A673 (cell line): ENCODE measurements around the gene C4BPA. TPM values are rescaled to one million over a fixed set of nuclear protein-coding genes. Genes with fewer than 3 reads are reported as not detected.

ENCODE experiments used
- BruUV-seq: library from RNA; stranded (reverse); fragments of 400-500 nt; replicated peaks from 2 replicates; lab custom pipeline; 2021; lab: Mats Ljungman, UMichigan
- CTCF ChIA-PET: fragments of 300-600 bp; sonication (Branson Sonifier 250); formaldehyde crosslinking; loops from one replicate; lab custom pipeline; 2022; ENCODE audit warnings: antibody characterized with exemption; lab: Charles Lee
- POLR2A ChIA-PET: fragments of 300-600 bp; sonication (Branson Sonifier 250); formaldehyde crosslinking; loops from one replicate; lab custom pipeline; 2022; ENCODE audit warnings: antibody characterized with exemption; ENCODE audit not compliant: low non-redundant PET; lab: Charles Lee
- DNase-seq: peaks from one replicate; pipeline ENCODE4 v3.0.0-alpha.2; 2015; ENCODE audit warnings: low spot score
- H3K27ac ChIP-seq: fragments of 200-600 bp; sonication (generic); 2 replicates; pipeline ENCODE4 v1.5.1; 2016; ENCODE audit warnings: mixed run types, low read depth, mild to moderate bottlenecking, mixed read lengths, antibody characterized with exemption, low read length; ENCODE audit not compliant: poor library complexity, severe bottlenecking
- H3K27me3 ChIP-seq: fragments of 200-600 bp; sonication (generic); replicated peaks from 2 replicates; pipeline ENCODE4 v1.6.1; 2017; ENCODE audit warnings: mixed run types, low read depth, mild to moderate bottlenecking, mixed read lengths, antibody characterized with exemption, low read length; ENCODE audit not compliant: insufficient read depth, poor library complexity
- H3K36me3 ChIP-seq: fragments of 200-600 bp; sonication (generic); 2 replicates; pipeline ENCODE4 v1.6.1; 2016; ENCODE audit warnings: mixed run types, mild to moderate bottlenecking, mixed read lengths, antibody characterized with exemption, low read length; ENCODE audit not compliant: insufficient read depth, poor library complexity, severe bottlenecking
- H3K4me1 ChIP-seq: fragments of 200-600 bp; sonication (generic); 2 replicates; pipeline ENCODE4 v1.6.1; 2017; ENCODE audit warnings: mixed run types, mild to moderate bottlenecking, mixed read lengths, antibody characterized with exemption, low read length; ENCODE audit not compliant: insufficient read depth, poor library complexity, severe bottlenecking
- H3K4me3 ChIP-seq: fragments of 200-600 bp; sonication (generic); 2 replicates; pipeline ENCODE4 v1.5.1; 2016; ENCODE audit warnings: low read depth, mixed run types, mild to moderate bottlenecking, mixed read lengths, low read length; ENCODE audit not compliant: poor library complexity, severe bottlenecking
- H3K9me3 ChIP-seq: fragments of 200-600 bp; sonication (generic); 2 replicates; pipeline ENCODE4 v1.6.1; 2016; ENCODE audit warnings: mixed run types, low read depth, mild to moderate bottlenecking, mixed read lengths, antibody characterized with exemption, low read length; ENCODE audit not compliant: poor library complexity, severe bottlenecking
- EZH2 ChIP-seq: fragments of 200-600 bp; sonication (generic); IDR thresholded peaks from 2 replicates; pipeline ENCODE4 v1.6.1; 2017; ENCODE audit warnings: borderline replicate concordance, low read depth, mild to moderate bottlenecking, mixed read lengths, antibody characterized with exemption, low read length; ENCODE audit not compliant: poor library complexity, severe bottlenecking
- intact Hi-C: fragments of 100-400 bp; cut with micrococcal nuclease; formaldehyde crosslinking; loops from one replicate; pipeline ENCODE4 v1.10.0; 2022; ENCODE audit not compliant: unreplicated experiment
- total RNA-seq: library from RNA; stranded (reverse); gene quantifications from 2 replicates; pipeline ENCODE4 v1.2.3, GENCODE V29; 2021
- TF ChIP-seq, protein P1 (sequence below): fragments of 300-800, 200-600 bp; sonication (generic); conservative IDR thresholded peaks from 2 replicates; pipeline ENCODE4 v1.5.1; 2017; ENCODE audit warnings: low read depth, mild to moderate bottlenecking, antibody characterized with exemption, low read length, moderate library complexity, mixed read lengths

C4BPA gene
- total RNA-seq, 1 experiment from 2014 or later, result not detected

GRCh38 chr1:207186503-207186902, 82.5 kb downstream of the C4BPA start:
- H3K27ac ChIP-seq, result no peak overlapping the region
- DNase-seq, result no peak
- ChIA-PET POLR2A (no interaction called here), CTCF (no interaction called here)
- H3K9me3 ChIP-seq, result no peaks in the 10 kb centered on the region
- TF ChIP-seq, protein P1, sequence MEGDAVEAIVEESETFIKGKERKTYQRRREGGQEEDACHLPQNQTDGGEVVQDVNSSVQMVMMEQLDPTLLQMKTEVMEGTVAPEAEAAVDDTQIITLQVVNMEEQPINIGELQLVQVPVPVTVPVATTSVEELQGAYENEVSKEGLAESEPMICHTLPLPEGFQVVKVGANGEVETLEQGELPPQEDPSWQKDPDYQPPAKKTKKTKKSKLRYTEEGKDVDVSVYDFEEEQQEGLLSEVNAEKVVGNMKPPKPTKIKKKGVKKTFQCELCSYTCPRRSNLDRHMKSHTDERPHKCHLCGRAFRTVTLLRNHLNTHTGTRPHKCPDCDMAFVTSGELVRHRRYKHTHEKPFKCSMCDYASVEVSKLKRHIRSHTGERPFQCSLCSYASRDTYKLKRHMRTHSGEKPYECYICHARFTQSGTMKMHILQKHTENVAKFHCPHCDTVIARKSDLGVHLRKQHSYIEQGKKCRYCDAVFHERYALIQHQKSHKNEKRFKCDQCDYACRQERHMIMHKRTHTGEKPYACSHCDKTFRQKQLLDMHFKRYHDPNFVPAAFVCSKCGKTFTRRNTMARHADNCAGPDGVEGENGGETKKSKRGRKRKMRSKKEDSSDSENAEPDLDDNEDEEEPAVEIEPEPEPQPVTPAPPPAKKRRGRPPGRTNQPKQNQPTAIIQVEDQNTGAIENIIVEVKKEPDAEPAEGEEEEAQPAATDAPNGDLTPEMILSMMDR, result no peak
- no peak for TF ChIP-seq EZH2
- no peaks in the 10 kb centered on the region for H3K4me1 ChIP-seq
- intact Hi-C loops, result no loop called here
- no TSS peak for BruUV-seq
- no peaks in the 10 kb centered on the region for H3K27me3 ChIP-seq
- no peaks in the 10 kb centered on the region for H3K36me3 ChIP-seq
- no peak overlapping the region for H3K4me3 ChIP-seq

- DNase-seq, result no peak
- Histone ChIP-seq H3K9me3 (no peaks in the 10 kb centered on the region), H3K4me3 (no peak overlapping the region), H3K27ac (no peak overlapping the region), H3K27me3 (peaks cover 5% of the 10 kb centered on the region), H3K4me1 (no peaks in the 10 kb centered on the region), H3K36me3 (no peaks in the 10 kb centered on the region)
- TF ChIP-seq, protein P1, result no peak
- TF ChIP-seq EZH2, result no peak
- BruUV-seq, result no TSS peak
- intact Hi-C loops, result no loop called here
- ChIA-PET CTCF (no interaction called here), POLR2A (no interaction called here)
Measured at GRCh38 chr1:207188901-207189300, 84.9 kb downstream of the C4BPA start.

DNA sequence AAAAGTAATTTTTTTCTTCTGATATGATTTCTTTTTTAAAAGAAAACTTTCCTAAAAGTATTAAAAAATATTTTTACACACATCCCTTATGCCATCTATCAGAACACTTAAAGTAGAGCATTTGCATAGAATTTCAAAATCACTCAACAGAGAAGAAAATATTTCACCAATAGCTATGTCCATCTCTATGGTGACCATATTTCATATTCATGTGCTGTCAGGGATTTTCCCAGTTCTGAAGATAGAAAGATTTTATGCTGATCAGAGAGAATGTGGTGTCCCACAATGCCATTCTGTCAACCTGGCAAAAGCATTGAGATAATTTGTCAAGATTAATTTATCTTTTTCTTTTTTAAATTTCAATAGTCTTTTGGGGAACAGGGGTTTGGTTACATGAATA, 87.0 kb downstream of the C4BPA start:
- H3K27ac ChIP-seq, result no peak overlapping the region
- BruUV-seq, result no TSS peak
- no peak for DNase-seq
- H3K4me3 ChIP-seq, result no peak overlapping the region
- no peaks in the 10 kb centered on the region for H3K4me1 ChIP-seq
- ChIA-PET CTCF (no interaction called here), POLR2A (no interaction called here)
- TF ChIP-seq, protein P1, result no peak
- no peak for TF ChIP-seq EZH2
- no peaks in the 10 kb centered on the region for H3K36me3 ChIP-seq
- no peaks in the 10 kb centered on the region for H3K9me3 ChIP-seq
- H3K27me3 ChIP-seq, result peaks cover 5% of the 10 kb centered on the region
- intact Hi-C loops, result no loop called here
